ENCODE results near the gene NR1I3. TPM values are rescaled to one million over a fixed set of nuclear protein-coding genes. Genes with fewer than 3 reads are reported as not detected.

The NR1I3 gene
- polyA plus RNA-seq, 2 of the 4 experiments (the other 2 are of a cell fraction): not detected

DNA sequence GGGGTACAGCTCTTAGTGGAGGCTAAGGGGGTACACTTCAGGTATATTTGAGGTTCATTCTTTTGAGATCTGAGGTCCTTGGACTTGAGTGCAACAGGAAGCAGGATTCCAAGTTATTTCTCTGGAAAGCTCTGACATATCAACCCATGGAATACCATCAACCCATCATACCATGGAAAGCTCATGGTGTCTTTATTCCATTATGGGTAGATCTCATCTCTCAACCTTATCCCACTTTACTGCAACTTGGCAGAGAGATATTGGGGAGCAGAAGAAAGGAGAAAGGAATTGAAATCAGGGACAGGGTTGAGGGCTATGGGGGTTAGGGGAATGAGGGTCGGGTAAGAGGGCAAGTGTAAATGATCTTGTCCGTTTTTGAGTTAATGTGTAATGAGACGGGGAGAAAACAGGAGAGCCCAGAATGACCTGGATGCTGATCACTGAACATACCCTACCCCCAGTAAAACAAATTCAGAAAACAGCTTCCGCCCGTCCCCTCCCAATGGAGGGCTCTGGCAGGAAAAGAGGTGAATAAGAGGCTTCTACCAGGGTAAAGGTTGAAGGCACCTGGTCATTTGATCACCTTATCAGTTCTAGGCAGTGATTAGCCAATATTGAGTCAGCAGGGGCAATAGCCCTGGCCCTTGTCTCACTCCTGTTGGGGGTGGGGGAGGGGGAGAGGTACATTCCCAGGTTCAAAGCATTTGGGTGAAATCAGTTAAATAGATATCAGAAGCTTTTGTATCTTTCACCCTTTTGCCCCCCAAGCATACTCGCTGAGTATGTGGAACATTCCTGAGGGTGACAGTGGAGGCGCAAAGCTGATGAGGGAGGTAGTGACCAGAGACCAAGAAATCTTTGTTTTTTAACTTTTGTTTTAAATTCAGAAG lies 14.0 kb downstream of the NR1I3 start:
- Histone ChIP-seq H3K4me3 (no peak overlapping the region), H3K4me1 (peaks cover 13% of the 10 kb centered on the region), H3K4me2 (no peak overlapping the region), H3K27ac (no peak overlapping the region), H3K9me3 (no peaks in the 10 kb centered on the region)
- ChIA-PET CTCF (interaction anchor here (1.0 to 20.1 kb wide), 7 partner anchors 9 to 160 kb away, joined by 3 to 319 read pairs (median 73); partner anchors contain the start of genes NDUFS2 and PCP4L1), POLR2A (no interaction called here)
- TF ChIP-seq MAZ (IDR thresholded peaks at IDR 0.05; ENCODE audit: borderline replicate concordance, low read depth, low read length) (no peak), ZNF302 (CRISPR knock-in tag; IDR thresholded peaks at IDR 0.05) (no peak), CBX2 (IDR thresholded peaks at IDR 0.05; ENCODE audit: borderline replicate concordance, low read depth) (no peak), KDM5A (IDR thresholded peaks at IDR 0.05) (no peak), ZC3H11A (IDR thresholded peaks at IDR 0.05) (no peak), HDAC2 (IDR thresholded peaks at IDR 0.05) (no peak), POLR2AphosphoS2 (conservative IDR thresholded peaks at IDR 0.05; ENCODE audit: low read length) (no peak), RARB (CRISPR knock-in tag; IDR thresholded peaks at IDR 0.05) (no peak), JUN (IDR thresholded peaks at IDR 0.05) (no peak), EP300 (IDR thresholded peaks at IDR 0.05) (no peak), SREBF2 (IDR thresholded peaks at IDR 0.05) (no peak)
- TF ChIP-seq, protein P1, sequence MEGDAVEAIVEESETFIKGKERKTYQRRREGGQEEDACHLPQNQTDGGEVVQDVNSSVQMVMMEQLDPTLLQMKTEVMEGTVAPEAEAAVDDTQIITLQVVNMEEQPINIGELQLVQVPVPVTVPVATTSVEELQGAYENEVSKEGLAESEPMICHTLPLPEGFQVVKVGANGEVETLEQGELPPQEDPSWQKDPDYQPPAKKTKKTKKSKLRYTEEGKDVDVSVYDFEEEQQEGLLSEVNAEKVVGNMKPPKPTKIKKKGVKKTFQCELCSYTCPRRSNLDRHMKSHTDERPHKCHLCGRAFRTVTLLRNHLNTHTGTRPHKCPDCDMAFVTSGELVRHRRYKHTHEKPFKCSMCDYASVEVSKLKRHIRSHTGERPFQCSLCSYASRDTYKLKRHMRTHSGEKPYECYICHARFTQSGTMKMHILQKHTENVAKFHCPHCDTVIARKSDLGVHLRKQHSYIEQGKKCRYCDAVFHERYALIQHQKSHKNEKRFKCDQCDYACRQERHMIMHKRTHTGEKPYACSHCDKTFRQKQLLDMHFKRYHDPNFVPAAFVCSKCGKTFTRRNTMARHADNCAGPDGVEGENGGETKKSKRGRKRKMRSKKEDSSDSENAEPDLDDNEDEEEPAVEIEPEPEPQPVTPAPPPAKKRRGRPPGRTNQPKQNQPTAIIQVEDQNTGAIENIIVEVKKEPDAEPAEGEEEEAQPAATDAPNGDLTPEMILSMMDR (IDR thresholded peaks at IDR 0.05): no peak
- TF ChIP-seq, protein P2, sequence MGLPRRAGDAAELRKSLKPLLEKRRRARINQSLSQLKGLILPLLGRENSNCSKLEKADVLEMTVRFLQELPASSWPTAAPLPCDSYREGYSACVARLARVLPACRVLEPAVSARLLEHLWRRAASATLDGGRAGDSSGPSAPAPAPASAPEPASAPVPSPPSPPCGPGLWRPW (IDR thresholded peaks at IDR 0.05): no peak
- ATAC-seq (no peak), FAIRE-seq (no peak), DNase-seq (ENCODE audit: low read depth in 1 of 2, low spot score in 1 of 2) (no peak)
- WGBS (ENCODE audit: missing lambda C conversion rate): 83% methylated on average over 7 of the region's 7 CpGs

DNA sequence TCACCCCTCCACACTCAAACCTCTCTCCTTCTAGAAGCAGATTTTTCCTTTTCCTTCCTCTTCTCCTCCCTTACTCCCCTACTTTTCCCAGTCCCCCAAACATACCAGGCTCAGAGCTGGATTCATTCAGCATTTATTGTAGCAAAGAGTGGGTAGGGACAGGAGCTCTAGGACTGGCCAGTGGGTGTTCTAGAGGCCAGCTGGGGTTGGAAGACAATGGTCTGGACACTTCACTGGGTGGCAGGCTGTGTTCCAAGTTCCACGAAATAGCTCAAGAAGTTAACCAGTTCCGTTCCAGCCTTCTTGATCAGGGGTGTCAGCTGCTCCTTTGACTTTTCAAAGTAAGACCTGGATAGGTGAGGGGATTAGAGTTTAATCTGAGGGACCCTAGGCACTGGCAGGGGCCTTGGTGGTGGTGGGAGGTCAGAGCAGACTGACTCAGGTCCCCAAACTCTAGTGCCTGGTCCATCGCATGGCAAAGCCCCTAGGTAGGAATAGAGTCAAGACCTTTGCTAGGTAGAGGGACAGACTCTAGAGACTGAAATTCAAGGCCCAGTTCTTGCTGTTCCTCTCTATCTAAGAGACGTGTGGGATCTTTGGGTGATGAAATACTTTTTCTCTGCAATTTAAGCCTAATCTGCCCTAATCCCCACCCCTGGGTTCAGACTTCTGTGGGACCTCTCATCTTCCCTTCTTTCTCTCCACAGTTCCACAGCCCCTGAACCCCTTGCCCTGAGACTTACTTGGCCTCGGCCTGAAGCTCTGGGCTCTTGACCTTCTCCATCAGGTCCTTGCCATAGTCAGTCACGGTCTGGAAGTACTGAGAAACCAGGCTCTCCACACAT lies 15.6 kb downstream of the NR1I3 start:
- DNase-seq (ENCODE audit: low read depth in 1 of 2, low spot score in 1 of 2) (no peak), FAIRE-seq (no peak), ATAC-seq (no peak)
- Histone ChIP-seq H3K4me2 (no peak overlapping the region), H3K4me1 (peaks cover 9% of the 10 kb centered on the region), H3K9me3 (no peaks in the 10 kb centered on the region), H3K27ac (no peak overlapping the region), H3K4me3 (no peak overlapping the region)
- ChIA-PET CTCF (interaction anchor here (1.6 to 20.1 kb wide), 6 partner anchors 15 to 161 kb away, joined by 3 to 319 read pairs (median 80); partner anchors contain the start of gene NDUFS2), POLR2A (no interaction called here)
- TF ChIP-seq RARB (CRISPR knock-in tag; IDR thresholded peaks at IDR 0.05) (no peak), TP53 (CRISPR knock-in tag; IDR thresholded peaks at IDR 0.05) (no peak), EP300 (IDR thresholded peaks at IDR 0.05) (no peak), NPAS2 (CRISPR knock-in tag; IDR thresholded peaks at IDR 0.05; ENCODE audit: borderline replicate concordance) (no peak), CBX8 (IDR thresholded peaks at IDR 0.05) (no peak), ZFP36 (IDR thresholded peaks at IDR 0.05; ENCODE audit: borderline replicate concordance, partially characterized antibody) (no peak), RFX5 (IDR thresholded peaks at IDR 0.05) (no peak), EHMT2 (IDR thresholded peaks at IDR 0.05; ENCODE audit: low read depth) (no peak), POLR2A (IDR thresholded peaks at IDR 0.05; ENCODE audit: low read length) (no peak), RAD21 (conservative IDR thresholded peaks at IDR 0.05 in 1 of 2, IDR thresholded peaks at IDR 0.05 in 1 of 2) (no peak), MAZ (IDR thresholded peaks at IDR 0.05; ENCODE audit: borderline replicate concordance, low read depth, low read length) (no peak), FOSB (CRISPR knock-in tag; IDR thresholded peaks at IDR 0.05) (no peak), ZNF302 (CRISPR knock-in tag; IDR thresholded peaks at IDR 0.05) (no peak)
- TF ChIP-seq, protein P3, sequence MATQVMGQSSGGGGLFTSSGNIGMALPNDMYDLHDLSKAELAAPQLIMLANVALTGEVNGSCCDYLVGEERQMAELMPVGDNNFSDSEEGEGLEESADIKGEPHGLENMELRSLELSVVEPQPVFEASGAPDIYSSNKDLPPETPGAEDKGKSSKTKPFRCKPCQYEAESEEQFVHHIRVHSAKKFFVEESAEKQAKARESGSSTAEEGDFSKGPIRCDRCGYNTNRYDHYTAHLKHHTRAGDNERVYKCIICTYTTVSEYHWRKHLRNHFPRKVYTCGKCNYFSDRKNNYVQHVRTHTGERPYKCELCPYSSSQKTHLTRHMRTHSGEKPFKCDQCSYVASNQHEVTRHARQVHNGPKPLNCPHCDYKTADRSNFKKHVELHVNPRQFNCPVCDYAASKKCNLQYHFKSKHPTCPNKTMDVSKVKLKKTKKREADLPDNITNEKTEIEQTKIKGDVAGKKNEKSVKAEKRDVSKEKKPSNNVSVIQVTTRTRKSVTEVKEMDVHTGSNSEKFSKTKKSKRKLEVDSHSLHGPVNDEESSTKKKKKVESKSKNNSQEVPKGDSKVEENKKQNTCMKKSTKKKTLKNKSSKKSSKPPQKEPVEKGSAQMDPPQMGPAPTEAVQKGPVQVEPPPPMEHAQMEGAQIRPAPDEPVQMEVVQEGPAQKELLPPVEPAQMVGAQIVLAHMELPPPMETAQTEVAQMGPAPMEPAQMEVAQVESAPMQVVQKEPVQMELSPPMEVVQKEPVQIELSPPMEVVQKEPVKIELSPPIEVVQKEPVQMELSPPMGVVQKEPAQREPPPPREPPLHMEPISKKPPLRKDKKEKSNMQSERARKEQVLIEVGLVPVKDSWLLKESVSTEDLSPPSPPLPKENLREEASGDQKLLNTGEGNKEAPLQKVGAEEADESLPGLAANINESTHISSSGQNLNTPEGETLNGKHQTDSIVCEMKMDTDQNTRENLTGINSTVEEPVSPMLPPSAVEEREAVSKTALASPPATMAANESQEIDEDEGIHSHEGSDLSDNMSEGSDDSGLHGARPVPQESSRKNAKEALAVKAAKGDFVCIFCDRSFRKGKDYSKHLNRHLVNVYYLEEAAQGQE (IDR thresholded peaks at IDR 0.05): no peak
- TF ChIP-seq, protein P4, sequence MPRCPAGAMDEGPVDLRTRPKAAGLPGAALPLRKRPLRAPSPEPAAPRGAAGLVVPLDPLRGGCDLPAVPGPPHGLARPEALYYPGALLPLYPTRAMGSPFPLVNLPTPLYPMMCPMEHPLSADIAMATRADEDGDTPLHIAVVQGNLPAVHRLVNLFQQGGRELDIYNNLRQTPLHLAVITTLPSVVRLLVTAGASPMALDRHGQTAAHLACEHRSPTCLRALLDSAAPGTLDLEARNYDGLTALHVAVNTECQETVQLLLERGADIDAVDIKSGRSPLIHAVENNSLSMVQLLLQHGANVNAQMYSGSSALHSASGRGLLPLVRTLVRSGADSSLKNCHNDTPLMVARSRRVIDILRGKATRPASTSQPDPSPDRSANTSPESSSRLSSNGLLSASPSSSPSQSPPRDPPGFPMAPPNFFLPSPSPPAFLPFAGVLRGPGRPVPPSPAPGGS (IDR thresholded peaks at IDR 0.05): no peak
- 72% methylated on average over 6 of the region's 6 CpGs for WGBS (ENCODE audit: missing lambda C conversion rate)
